ENCODE measurements around the gene PAQR8.

GRCh38 chr6:52423448-52423847, 61.5 kb downstream of the PAQR8 start:
- no peak for TF ChIP-seq RAD21 (conservative IDR thresholded peaks at IDR 0.05)
- TF ChIP-seq REST (IDR thresholded peaks at IDR 0.05; ENCODE audit: borderline replicate concordance) = no peak
- TF ChIP-seq CTCF (IDR thresholded peaks at IDR 0.05; ENCODE audit: poor library complexity, severe bottlenecking) = no peak
- TF ChIP-seq POLR2AphosphoS5 (IDR thresholded peaks at IDR 0.05) = no peak
